T1000 (cell line): ENCODE data around the gene BSPRY.
A peak's percentile ranks its signal among the peaks of the same experiment; 100 is the strongest.

Experiments
- DNase-seq: peaks from one replicate; lab custom pipeline; 2025; ENCODE audit warnings: mixed read lengths; lab: John Stamatoyannopoulos, UW

The BSPRY gene

GRCh38 chr9:113349445-113350094 is at the start of gene BSPRY:
TSS of gene BSPRY (plus strand) at chr9:113349541. CDS start at chr9:113349580, 39 bp downstream.
- no peak for DNase-seq

GRCh38 chr9:113299800-113300292 is 49.5 kb upstream of the BSPRY start:
- no peak for DNase-seq

GRCh38 chr9:113301548-113301947 is 47.8 kb upstream of the BSPRY start:
- no peak for DNase-seq

- DNase-seq = no peak
Observed at GRCh38 chr9:113302792-113303418, 46.4 kb upstream of the BSPRY start, which contains the start of gene RNF183. TSS of gene RNF183 (minus strand) at chr9:113303376. CDS start at chr9:113298184, 5,192 bp downstream.

- no peak for DNase-seq
Observed at GRCh38 chr9:113306566-113306965, 42.8 kb upstream of the BSPRY start.

- DNase-seq = no peak
Observed at GRCh38 chr9:113307396-113307975, 41.9 kb upstream of the BSPRY start.

GRCh38 chr9:113309204-113309813 is 40.0 kb upstream of the BSPRY start:
- DNase-seq = no peak

- DNase-seq = no peak
Observed at GRCh38 chr9:113310538-113310937, 38.8 kb upstream of the BSPRY start.

- DNase-seq = no peak
Observed at GRCh38 chr9:113311961-113312360, 37.4 kb upstream of the BSPRY start.

GRCh38 chr9:113313261-113313660 is 36.1 kb upstream of the BSPRY start:
- no peak for DNase-seq

- no peak for DNase-seq
Observed at GRCh38 chr9:113315231-113315630, 34.1 kb upstream of the BSPRY start.

GRCh38 chr9:113316030-113316429 is 33.3 kb upstream of the BSPRY start:
- DNase-seq = no peak

- DNase-seq = no peak
Observed at GRCh38 chr9:113317777-113318176, 31.6 kb upstream of the BSPRY start.

- no peak for DNase-seq
Observed at GRCh38 chr9:113319054-113319453, 30.3 kb upstream of the BSPRY start.

GRCh38 chr9:113320051-113320450 is 29.3 kb upstream of the BSPRY start:
- no peak for DNase-seq

- DNase-seq = no peak
Observed at GRCh38 chr9:113322671-113323070, 26.7 kb upstream of the BSPRY start.

- no peak for DNase-seq
Observed at GRCh38 chr9:113326230-113326629, 23.1 kb upstream of the BSPRY start.

- no peak for DNase-seq
Observed at GRCh38 chr9:113328045-113328782, 21.1 kb upstream of the BSPRY start.

- DNase-seq = no peak
Observed at GRCh38 chr9:113331780-113332179, 17.6 kb upstream of the BSPRY start.

GRCh38 chr9:113337714-113338113 is 11.6 kb upstream of the BSPRY start:
- no peak for DNase-seq

- DNase-seq = peak; percentile 75
Observed at GRCh38 chr9:113340011-113340699, 9.2 kb upstream of the BSPRY start, which contains the start of gene WDR31. TSS of gene WDR31 (minus strand) at chr9:113340275. CDS start at chr9:113332022, 8,253 bp downstream.
